Endodermal cell (in vitro differentiated cells): ENCODE data around the gene NLE1. TPM values are rescaled to one million over a fixed set of nuclear protein-coding genes. Genes with fewer than 3 reads are reported as not detected.
"Not testable (repeated sequence)": the region's sequence is repeated elsewhere in the genome, so short reads cannot be mapped to it uniquely, and the experiment has no call there.

Experiments used
- DNase-seq: peaks from one replicate; pipeline ENCODE4 v3.0.0-alpha.2; 2017
- H3K27ac ChIP-seq: 2 replicates; pipeline ENCODE4 v1.5.1; 2013; ENCODE audit warnings: mild to moderate bottlenecking, low read depth, low read length, moderate library complexity
- H3K27me3 ChIP-seq: 2 replicates; pipeline ENCODE4 v1.6.1; 2013; ENCODE audit warnings: mild to moderate bottlenecking, low read length, moderate library complexity; ENCODE audit not compliant: insufficient read depth, control insufficient read depth, poor library complexity, severe bottlenecking
- H3K36me3 ChIP-seq: 2 replicates; pipeline ENCODE4 v1.7.0; 2013; ENCODE audit warnings: mild to moderate bottlenecking, low read length, moderate library complexity; ENCODE audit not compliant: control insufficient read depth, insufficient read depth
- H3K4me1 ChIP-seq: one replicate; pipeline ENCODE4 v1.7.0; 2013; ENCODE audit warnings: low read length; ENCODE audit not compliant: control insufficient read depth, insufficient read depth
- H3K4me3 ChIP-seq: 2 replicates; pipeline ENCODE4 v1.5.1; 2013; ENCODE audit warnings: mild to moderate bottlenecking, low read length, moderate library complexity
- H3K9ac ChIP-seq: 2 replicates; pipeline ENCODE4 v1.6.1; 2013; ENCODE audit warnings: mild to moderate bottlenecking, low read length, moderate library complexity; ENCODE audit not compliant: poor library complexity, severe bottlenecking; ENCODE audit errors: extremely low read depth
- H3K9me3 ChIP-seq: 2 replicates; pipeline ENCODE4 v1.6.1; 2013; ENCODE audit warnings: mild to moderate bottlenecking, low read length, moderate library complexity; ENCODE audit not compliant: control insufficient read depth
- H3K27ac Mint-ChIP-seq: 2 replicates; pipeline ENCODE4 v1.8.0; 2020; ENCODE audit warnings: mixed read lengths
- H3K27me3 Mint-ChIP-seq: 2 replicates; pipeline ENCODE4 v1.8.0; 2021; ENCODE audit warnings: mild to moderate bottlenecking, mixed read lengths; ENCODE audit not compliant: insufficient read depth
- H3K36me3 Mint-ChIP-seq: 2 replicates; pipeline ENCODE4 v1.8.0; 2020; ENCODE audit warnings: low read depth, mixed read lengths
- H3K4me1 Mint-ChIP-seq: 2 replicates; pipeline ENCODE4 v1.8.0; 2020; ENCODE audit warnings: mixed read lengths
- H3K4me3 Mint-ChIP-seq: 2 replicates; pipeline ENCODE4 v1.8.0; 2020; ENCODE audit warnings: mild to moderate bottlenecking, moderate library complexity, mixed read lengths
- H3K9me3 Mint-ChIP-seq: 2 replicates; pipeline ENCODE4 v1.8.0; 2020; ENCODE audit warnings: mild to moderate bottlenecking, mixed read lengths
- WGBS, 2 experiments: methylation state at CpG; one replicate each; pipeline versions ENCODE4 v1.1.5 to v1.1.7; 2013; ENCODE audit warnings: missing lambda C conversion rate in 2 of 2, mixed read lengths in 1 of 2; ENCODE audit not compliant: insufficient coverage in 1 of 2, insufficient read length in 1 of 2; 5-methylcytosine and 5-hydroxymethylcytosine counted together
- total RNA-seq, 2 donors: library from RNA; stranded (reverse); fragmentation: NEBNext Ultra II Directional in 1 of 2; extraction: Animal tissue kit (Norgen Biotek cat#: 25700) in 1 of 2; gene quantifications; 2 replicates in 1 of 2; 3 replicates in 1 of 2; pipeline ENCODE4 v1.2.1, GENCODE V29; 2021
- TF ChIP-seq, protein P1 (sequence below): fragments of 200-600 bp; sonication (generic); conservative IDR thresholded peaks from 2 replicates; pipeline ENCODE4 v1.5.0; 2021; ENCODE audit warnings: antibody characterized with exemption, mild to moderate bottlenecking

The NLE1 gene
- total RNA-seq, 2 donors from 2014 or later, result 20.7 to 26.9 TPM

DNA sequence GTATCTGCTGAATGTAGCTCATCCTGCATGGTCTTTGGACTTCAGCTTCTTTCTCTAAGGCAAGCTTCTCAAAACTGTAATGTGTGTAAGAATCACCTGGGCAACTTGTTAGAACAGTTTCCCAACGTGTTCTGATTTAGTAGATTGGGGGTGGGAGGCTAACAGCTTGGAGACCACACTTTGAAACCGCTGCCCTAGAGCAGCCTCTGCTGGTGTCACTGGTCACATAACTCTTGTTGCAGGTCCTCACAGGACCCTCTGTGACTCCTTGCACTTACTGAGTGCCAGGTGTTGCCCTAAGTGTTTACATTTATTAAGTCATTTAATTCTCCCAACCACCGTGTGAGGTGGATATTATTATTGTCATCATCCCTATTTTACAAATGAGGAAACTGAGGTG is 42.2 kb upstream of the NLE1 start:
- Histone ChIP-seq H3K9me3 (no peaks in the 10 kb centered on the region), H3K9ac (no peak overlapping the region), H3K27ac (no peak overlapping the region), H3K4me1 (no peaks in the 10 kb centered on the region), H3K27me3 (peaks cover 8% of the 10 kb centered on the region), H3K4me3 (no peak overlapping the region), H3K36me3 (no peaks in the 10 kb centered on the region)
- Mint-ChIP-seq H3K36me3 (no peaks in the 10 kb centered on the region), H3K4me1 (no peaks in the 10 kb centered on the region), H3K27ac (no peak overlapping the region), H3K9me3 (no peaks in the 10 kb centered on the region), H3K4me3 (no peak overlapping the region), H3K27me3 (peaks cover 6% of the 10 kb centered on the region)
- WGBS, 2 experiments, result 43 to 75% methylated on average over 2 of the region's 3 CpGs
- no peak for DNase-seq
- TF ChIP-seq, protein P1, sequence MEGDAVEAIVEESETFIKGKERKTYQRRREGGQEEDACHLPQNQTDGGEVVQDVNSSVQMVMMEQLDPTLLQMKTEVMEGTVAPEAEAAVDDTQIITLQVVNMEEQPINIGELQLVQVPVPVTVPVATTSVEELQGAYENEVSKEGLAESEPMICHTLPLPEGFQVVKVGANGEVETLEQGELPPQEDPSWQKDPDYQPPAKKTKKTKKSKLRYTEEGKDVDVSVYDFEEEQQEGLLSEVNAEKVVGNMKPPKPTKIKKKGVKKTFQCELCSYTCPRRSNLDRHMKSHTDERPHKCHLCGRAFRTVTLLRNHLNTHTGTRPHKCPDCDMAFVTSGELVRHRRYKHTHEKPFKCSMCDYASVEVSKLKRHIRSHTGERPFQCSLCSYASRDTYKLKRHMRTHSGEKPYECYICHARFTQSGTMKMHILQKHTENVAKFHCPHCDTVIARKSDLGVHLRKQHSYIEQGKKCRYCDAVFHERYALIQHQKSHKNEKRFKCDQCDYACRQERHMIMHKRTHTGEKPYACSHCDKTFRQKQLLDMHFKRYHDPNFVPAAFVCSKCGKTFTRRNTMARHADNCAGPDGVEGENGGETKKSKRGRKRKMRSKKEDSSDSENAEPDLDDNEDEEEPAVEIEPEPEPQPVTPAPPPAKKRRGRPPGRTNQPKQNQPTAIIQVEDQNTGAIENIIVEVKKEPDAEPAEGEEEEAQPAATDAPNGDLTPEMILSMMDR, result peak; percentile 52

DNA sequence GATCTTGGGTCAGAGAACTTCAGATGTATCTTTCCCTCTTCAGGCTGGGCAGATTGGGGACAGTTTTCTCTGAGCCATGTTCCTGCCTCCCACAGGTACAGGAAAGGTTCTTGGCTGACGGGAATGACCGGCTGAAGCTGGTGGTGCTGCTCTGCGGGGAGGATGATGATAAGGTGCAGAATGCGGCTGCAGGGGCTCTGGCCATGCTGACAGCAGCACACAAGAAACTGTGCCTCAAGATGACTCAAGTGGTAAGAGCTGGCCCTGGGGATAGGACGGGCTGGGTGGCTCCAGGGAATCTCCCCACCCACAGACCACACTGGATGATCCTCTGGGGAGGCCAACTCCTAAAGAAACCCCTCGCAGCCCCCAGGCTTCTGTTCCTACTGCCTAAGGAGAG is 41.2 kb upstream of the NLE1 start:
- peaks cover 8% of the 10 kb centered on the region for H3K27me3 ChIP-seq
- no peaks in the 10 kb centered on the region for H3K36me3 Mint-ChIP-seq
- no peak overlapping the region for H3K4me3 Mint-ChIP-seq
- H3K4me3 ChIP-seq, result no peak overlapping the region
- H3K27ac ChIP-seq, result no peak overlapping the region
- no peaks in the 10 kb centered on the region for H3K36me3 ChIP-seq
- peaks cover 6% of the 10 kb centered on the region for H3K27me3 Mint-ChIP-seq
- no peaks in the 10 kb centered on the region for H3K4me1 Mint-ChIP-seq
- no peaks in the 10 kb centered on the region for H3K4me1 ChIP-seq
- H3K9me3 Mint-ChIP-seq, result no peaks in the 10 kb centered on the region
- DNase-seq, result no peak
- 81 to 100% methylated on average over 3 to 6 of the region's 6 CpGs for WGBS, 2 experiments
- H3K9ac ChIP-seq, result peak overlapping the region; percentile 6
- H3K27ac Mint-ChIP-seq, result no peak overlapping the region
- H3K9me3 ChIP-seq, result no peaks in the 10 kb centered on the region
- TF ChIP-seq, protein P1, result no peak

DNA sequence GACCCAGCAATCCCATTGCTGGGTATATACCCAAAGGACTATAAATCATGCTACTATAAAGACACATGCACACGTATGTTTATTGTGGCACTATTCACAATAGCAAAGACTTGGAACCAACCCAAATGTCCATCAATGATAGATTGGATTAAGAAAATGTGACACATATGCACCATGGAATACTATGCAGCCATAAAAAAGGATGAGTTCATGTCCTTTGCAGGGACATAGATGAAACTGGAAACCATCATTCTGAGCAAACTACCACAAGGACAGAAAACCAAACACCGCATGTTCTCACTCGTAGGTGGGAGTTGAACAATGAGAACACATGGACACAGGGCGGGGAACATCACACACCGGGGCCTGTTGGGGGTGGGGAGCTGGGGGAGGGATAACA is 37.3 kb upstream of the NLE1 start:
- WGBS, 2 experiments, result 93 to 100% methylated on average over 1 to 4 of the region's 5 CpGs
- H3K27ac Mint-ChIP-seq, H3K4me3 Mint-ChIP-seq, H3K27ac ChIP-seq, H3K9me3 ChIP-seq, H3K4me1 Mint-ChIP-seq, H3K9ac ChIP-seq, DNase-seq, H3K4me3 ChIP-seq, H3K9me3 Mint-ChIP-seq, H3K27me3 Mint-ChIP-seq, H3K4me1 ChIP-seq, H3K36me3 ChIP-seq, H3K36me3 Mint-ChIP-seq, H3K27me3 ChIP-seq: not testable (repeated sequence)

DNA sequence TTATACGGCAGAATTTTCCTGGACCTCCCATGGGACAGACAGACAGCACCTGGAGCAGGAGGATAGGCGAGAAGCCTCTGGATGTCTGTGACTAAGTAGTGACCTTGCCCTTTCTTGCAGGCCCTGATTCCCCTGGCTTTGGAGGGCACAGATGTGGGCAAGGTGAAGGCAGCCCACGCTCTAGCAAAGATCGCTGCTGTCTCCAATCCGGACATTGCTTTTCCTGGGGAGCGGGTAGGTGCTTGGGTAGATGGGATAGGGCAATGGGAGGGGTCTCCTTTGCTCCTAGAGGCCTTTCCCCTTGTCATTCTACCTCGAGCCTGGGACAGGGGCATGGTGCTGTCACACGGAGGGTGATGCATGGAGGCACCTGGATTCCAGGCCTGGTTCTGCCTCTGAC is 34.8 kb upstream of the NLE1 start:
- H3K9ac ChIP-seq, result no peak overlapping the region
- H3K9me3 Mint-ChIP-seq, result no peaks in the 10 kb centered on the region
- no peaks in the 10 kb centered on the region for H3K9me3 ChIP-seq
- H3K36me3 Mint-ChIP-seq, result no peaks in the 10 kb centered on the region
- peaks cover 7% of the 10 kb centered on the region for H3K27me3 Mint-ChIP-seq
- no peak overlapping the region for H3K4me3 ChIP-seq
- no peak overlapping the region for H3K27ac Mint-ChIP-seq
- H3K4me1 ChIP-seq, result no peaks in the 10 kb centered on the region
- H3K27me3 ChIP-seq, result no peaks in the 10 kb centered on the region
- H3K27ac ChIP-seq, result no peak overlapping the region
- no peaks in the 10 kb centered on the region for H3K36me3 ChIP-seq
- 87 to 92% methylated on average over 2 to 8 of the region's 8 CpGs for WGBS, 2 experiments
- H3K4me1 Mint-ChIP-seq, result no peaks in the 10 kb centered on the region
- TF ChIP-seq, protein P1, result no peak
- DNase-seq, result no peak
- no peak overlapping the region for H3K4me3 Mint-ChIP-seq
